GM18861 (cell line): Measurements from ENCODE around the gene OR2S2.
"Not testable (repeated sequence)": the region's sequence is repeated elsewhere in the genome, so short reads cannot be mapped to it uniquely, and the experiment has no call there.

Source experiments
- ATAC-seq: cut with Tn5 transposase; IDR thresholded peaks from one replicate; pipeline ENCODE4 v1.9.1; 2021; ENCODE audit not compliant: unreplicated experiment

OR2S2 gene

DNA sequence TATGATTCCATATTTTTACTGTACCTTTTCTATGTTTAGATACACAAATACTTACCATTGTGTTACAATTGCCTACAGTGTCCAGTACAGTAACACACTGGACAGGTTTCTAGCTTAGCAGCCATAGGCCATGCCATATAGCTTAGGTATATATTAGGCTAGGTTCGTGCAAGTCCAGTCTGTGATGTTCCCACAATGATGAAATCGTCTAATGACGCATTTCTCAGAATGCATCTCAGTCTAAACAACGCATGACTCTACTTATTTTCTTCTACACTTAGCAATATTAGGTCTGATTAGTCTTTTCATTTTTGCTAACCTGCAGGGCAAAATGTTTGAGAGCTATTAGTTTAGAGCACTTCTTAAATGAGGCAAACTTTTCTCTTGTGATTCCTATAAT, 22.7 kb downstream of the OR2S2 start:
- no peak for ATAC-seq

DNA sequence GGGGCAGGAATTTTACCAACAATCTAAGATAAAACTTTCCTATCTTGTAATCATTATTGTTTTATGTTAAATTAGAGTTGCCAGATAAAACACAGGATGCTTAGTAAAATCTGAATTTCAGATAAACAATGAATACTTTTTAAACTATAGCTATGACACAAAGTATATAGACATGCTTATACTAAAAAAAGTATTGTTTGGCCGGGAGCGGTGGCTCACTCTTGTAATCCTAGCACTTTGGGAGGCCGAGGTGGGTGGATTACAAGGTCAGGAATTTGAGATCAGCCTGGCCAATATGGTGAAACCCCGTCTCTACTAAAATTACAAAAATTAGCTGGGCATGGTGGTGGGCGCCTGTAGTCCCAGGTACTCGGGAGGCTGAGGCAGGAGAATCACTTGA, 23.9 kb downstream of the OR2S2 start:
- not testable (repeated sequence) for ATAC-seq

DNA sequence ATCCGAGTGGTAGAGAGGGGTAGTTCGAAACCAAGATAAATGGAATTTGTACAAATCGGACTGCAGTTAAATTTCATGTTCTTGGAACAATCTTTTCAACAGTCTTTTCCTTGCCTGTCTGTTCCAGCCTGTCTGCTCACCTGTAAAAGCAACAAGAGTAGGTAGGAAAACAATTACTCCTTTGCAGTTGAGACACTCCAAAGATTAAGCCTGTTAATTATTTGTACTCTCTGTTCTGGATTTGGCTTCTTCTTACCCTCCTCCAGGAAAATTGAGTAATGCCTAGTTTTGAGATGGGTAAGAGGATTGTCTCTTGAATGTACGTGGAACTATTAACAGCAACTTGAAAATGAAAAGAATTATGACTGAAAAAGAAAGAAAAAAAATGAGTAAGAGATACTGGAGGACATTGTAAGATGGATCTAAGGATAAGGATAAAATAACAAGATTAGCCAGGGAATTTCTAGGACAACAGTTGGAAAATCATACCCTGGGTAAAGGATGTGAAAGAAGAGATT, 24.3 kb downstream of the OR2S2 start:
- no peak for ATAC-seq

DNA sequence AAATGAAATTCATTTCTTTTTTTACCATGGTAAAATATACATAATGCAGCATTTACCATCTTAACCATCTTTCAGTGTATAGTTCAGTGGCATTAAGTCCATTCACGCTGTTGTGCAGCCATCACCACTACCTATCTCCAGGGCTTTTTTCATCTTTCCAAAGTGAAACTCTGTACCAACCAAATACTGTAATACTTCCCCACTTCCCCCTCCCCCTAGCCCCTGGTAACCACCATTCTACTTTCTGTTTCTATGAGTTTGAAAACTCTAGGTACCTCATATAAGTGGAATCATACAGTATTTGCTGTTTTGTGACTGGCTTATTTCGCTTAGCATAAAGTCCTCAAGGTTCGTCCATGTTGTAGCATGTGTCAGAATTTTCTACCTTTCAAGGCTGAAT, 25.2 kb downstream of the OR2S2 start:
- no peak for ATAC-seq

DNA sequence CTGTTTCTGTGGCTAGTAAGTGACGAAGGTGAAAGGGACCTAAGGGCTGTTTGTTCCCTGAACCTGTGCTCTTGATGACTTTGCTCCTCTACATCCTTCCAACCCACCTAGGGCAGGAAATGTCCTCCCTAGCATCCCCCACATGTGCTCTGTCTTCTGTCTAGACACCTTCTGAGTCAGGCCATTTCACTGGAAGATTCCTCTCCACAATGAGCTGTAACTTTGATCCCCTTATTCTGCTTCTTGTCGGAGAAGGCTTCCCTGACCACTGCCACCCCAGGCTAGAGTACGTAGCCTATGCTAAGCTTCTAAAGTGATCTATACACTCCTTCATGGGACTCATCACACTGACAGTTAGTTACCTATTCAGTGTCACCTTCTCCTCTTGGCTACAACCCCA, 27.0 kb downstream of the OR2S2 start:
- no peak for ATAC-seq

DNA sequence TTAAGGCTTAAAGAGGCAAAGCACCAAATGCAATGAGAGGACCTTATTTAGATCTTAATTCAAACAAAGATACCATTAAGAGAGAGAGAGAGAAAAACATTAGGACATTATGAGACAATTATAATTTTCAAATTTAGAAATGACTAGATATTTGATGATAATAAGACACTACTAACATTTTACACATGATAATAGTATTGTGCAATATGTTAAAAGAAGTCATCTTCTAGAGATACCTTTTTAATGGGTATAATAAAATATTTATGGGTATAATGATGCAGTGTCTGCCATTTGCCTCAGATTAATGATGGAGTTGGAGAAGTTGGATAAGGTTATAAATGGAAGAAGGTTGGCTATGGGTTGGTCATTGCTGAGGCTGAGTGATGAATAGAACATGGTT, 27.4 kb downstream of the OR2S2 start:
- no peak for ATAC-seq

DNA sequence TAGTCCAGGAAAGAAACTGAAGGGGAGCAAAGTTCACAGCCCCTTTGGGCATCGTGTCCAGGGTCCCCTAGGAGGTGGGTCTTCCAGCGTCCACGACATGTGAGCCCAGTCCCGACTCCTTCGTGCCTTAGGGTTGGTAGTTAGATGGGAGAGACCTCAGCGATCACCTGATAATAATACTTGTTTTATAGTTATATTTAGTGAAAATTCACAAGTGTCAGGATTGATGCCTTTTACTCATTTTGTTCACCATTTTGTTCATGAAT, 28.6 kb downstream of the OR2S2 start:
- no peak for ATAC-seq

DNA sequence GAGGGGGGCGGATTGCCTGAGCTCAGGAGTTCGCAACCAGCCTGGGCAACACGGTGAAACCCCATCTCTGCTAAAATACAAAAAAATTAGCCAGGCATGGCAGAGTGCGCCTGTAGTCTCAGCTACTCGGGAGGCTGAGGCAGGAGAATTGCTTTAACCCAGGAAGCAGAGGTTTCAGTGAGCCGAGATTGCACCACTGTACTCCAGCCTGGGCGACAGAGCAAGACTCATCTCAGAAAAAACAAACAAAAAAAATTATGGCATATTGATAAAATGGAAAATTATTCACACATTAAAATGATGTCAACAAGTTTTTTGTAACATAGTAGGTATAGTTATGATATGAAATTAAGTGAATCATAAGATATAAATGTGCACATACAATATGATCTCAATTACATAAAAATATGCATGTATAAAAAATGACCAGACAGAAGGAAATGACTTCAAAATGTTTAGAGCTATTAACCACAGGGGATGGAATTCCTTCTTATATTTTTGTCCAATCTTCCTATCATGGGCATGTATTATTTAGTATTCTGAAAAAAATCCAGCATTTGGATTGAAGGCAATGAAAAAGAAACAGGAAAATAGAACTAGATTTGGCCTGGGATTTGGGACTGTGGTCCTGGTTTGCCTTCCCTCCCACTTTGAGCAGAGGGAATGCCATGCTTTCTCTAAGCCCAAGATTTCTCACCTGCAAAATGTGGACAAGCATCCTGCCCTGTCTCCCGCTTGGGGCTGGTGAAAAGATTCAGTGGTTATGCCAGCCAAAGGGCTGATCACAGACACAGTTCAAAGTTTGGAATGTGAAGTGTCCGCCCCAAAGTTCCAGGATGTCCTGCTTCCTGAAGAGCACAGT, 29.1 kb downstream of the OR2S2 start:
- no peak for ATAC-seq

DNA sequence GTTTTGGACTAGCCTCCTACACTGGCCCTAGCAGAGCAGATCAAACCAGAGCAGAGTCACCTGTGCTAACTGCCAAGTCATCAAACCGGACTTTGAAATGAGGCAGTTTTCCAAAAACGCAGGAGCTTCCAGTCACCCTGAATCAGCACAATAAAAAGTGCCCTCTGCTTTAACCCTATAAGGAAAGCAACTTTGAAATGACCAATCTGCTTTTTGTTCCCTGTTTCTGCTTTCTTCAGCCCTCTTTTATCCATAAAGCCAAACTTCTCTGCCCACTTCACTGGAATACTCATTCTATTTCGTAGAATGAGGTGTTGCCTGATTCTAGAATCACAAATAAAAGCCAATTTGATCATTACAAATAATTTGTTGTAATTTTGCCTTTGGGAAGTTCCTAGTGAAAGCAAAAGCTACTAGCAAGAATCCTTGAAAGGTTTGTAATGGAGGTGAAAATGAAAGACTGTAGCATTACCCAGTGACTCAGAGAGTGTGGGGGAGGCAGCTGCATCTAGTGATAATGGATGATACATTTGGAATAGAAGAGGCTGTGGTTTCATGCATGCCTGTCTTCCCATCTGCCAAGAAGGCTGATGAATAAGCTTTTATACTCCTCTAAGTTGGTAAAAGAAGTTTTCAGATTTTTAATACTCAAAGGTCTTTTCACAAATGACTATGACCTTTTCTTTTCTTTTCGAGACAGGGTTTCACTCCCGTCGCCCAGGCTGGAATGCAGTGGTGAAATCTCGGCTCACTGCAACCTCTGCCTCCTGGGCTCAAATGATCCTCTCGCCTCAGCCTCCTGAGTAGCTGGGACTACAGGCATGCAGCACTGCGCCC, 33.8 kb downstream of the OR2S2 start:
- ATAC-seq = no peak

DNA sequence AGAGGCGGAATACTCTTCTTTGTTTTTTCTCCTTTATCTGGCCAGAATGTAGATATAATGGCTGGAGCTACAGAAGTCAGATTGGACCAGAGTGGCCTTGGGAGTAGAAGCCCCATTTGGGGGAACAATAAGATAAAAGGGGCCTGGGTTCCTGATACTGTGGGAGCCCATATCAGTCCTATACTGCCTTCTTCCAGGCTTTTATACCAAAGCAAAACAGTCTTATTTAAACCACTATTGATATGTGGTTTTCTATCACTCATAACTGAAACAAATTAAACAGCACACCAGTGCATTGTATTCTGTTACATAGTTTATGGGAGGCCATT, 34.4 kb downstream of the OR2S2 start:
- no peak for ATAC-seq

DNA sequence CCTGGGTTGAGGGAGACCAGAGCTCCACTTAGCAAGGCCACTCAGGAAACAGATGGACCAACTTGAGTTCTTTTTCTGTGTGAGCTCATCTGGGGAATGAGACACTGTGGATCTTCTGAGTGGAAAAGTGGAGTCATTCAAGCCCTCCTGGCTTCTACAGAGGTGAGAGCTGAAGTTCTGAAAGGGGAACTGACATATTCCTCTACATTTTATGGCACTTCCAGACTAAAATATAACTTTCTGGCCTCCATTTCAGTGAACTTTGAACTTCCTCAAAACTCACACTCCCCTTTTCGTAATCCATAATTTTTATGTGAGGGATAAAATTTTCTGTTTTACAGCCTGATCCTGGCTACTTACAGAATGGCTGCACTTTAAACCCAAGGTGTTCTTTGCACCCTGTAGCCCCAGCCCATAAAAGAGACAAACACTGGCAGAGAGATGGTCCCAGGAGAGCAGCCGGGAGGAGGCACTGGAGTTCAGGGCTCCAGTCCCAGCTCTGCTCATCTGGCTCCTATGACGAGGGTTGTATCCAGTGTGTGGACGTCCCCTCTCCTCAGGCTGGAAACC, 37.8 kb downstream of the OR2S2 start:
- no peak for ATAC-seq

DNA sequence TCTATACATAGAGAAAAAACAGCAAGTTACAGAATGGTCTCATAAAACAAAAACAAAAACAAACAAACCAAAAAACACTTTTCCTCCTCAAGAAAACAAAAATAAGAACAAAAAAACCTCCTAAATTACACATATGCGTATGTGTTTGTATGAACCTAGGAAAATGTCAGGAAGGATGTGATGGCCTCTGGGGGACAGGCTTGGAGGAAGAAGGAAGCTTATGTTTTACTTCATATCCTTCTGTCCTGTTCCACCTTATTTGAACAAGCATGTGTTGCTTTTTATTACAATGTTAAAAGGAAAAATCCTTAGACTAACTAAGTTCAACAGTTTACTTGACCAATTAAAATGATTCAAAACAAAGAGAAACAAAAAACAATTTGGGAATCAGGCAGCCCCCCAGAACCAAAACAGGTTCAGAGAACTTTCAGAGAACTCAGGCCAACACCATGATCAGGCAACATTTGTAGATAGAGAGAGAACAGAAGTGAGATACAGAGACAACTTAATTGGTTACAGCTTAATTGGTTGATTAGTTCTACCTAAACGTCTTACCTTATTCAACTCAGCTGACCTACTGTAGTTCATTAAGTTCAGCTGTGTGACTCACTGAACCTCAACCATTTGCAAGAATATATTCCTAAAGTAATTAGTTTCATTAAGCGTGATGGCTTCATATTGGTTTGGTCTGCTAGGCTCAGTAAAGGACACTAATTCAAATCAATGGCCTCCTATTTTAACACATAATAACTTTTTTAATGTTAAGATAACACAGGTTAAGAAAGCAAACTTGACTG, 38.5 kb downstream of the OR2S2 start:
- no peak for ATAC-seq

DNA sequence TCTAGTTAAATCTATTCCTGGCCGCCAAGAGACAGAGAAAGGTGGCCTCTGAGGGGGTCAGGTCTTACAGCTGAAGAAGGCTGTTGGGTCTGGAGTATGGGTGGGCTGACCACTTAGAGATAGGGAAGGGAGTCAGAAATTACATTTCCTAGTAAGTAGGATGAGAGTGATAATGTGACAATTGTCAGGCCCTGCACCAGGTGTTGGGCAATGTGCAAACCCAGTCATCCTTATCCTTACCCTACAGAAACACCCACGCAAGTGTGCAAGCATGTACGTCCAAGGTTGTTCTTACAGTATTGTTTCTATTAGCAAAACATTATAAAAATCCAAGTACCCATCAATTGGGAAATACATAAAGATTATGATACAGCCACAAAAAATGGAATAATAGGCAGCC, 39.2 kb downstream of the OR2S2 start:
- no peak for ATAC-seq

DNA sequence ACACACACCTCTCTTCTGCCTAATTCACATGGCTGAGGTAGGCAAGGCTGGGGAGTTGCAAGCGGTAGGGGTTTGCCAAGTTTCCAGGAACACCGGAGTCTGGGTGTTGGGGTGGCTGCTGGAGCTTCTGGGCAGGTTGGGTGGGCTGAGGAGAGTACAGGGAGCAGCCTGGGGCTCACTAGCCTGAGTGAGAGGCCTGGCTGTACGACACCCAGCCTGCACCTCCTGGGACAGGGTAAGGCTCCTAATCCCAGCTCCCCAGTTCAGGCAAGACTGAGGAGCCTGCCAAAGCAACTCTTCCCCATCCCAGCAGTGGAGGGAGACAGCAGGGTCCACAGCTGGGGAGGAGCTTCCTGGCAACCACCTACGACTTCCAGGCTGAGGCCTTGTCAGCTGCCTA, 40.7 kb downstream of the OR2S2 start:
- no peak for ATAC-seq

DNA sequence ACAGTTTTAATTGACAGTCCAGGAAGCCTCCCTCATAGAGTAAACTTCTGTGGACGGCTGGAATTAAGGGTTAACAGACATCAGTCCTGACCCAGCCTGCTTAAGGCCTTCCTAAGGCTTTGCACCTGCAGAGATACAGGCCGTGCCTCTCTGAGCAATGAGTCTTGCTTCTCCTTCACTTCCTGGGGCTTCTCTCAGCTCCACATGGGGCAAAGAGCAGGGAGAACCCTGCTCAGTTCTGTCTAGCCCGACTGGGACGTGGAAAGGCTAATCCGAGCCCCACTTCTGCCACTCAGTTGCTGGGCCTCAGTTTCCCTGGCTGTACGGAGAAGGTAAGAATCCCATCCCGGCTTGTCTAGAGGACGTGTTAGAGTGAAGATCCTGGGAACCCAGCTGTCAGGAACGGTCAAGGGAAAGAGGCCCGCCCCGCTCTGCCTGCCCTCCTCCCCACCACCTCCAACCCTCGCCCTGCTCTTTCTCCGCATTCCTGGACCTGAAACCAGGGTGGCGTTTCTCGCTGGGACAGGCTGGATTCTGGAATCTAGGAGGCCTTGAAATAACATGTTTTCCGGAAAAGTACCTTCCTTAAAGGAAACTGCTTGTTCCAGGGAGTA, 42.2 kb downstream of the OR2S2 start:
- no peak for ATAC-seq

DNA sequence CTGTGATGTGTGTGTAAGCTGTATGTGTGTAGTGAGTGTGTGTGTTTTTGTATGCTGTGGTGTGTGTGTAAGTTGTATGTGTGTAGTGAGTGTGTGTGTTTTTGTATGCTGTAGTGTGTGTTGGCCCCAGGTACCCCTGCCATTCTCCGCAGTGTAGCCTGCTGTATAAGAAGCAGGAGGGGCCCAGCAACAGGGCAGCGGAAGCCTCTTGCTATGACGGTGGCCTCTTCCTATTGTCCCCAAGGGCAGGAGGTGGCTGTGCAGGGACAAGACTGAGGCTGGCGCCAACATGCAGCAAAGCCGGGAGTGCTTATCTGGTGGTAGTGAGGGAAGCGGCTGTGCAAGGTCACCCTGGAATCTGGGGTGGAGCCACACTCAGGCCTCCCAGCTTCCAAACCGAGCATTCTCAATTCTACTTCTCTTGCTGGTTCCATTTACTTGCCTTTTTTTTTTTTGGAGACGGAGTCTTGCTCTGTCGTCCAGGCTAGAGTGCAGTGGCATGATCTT, 43.6 kb downstream of the OR2S2 start:
- ATAC-seq = no peak

DNA sequence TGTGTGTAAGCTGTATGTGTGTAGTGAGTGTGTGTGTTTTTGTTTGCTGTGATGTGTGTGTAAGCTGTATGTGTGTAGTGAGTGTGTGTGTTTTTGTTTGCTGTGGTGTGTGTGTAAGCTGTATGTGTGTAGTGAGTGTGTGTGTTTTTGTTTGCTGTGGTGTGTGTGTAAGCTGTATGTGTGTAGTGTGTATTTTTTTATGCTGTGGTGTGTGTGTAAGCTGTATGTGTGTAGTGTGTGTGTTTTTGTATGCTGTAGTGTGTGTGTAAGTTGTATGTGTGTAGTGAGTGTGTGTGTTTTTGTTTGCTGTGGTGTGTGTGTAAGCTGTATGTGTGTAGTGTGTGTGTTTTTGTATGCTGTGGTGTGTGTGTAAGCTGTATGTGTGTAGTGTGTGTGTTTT, 44.5 kb downstream of the OR2S2 start:
- ATAC-seq = not testable (repeated sequence)

DNA sequence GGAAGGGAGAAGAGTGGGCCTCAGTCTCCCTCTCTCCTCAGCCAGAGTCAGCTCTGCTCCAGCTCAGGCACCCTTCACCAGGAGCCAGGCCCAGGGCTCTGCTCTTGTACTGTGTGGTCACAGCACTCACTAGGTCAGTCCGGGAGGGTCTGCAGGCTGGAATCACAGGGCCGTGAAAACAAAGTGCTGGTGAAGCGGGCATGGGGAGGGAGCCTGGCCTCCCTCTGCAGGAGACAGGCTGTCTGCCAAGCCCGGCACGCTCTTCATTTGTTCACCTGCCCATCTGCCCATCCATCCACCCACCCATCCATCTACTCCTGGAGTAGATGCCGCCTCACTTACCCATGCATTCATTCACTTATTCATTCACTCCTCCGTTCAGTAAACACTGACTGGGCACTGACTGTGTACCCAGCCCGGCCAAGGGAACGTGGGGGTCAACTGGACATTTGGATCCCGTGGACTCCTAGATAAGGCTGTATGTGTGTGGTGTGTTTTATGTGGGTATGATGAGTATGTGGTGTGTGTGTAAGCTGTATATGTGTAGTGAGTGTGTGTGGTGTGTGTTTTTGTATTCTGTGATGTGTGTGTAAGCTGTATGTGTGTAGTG, 45.1 kb downstream of the OR2S2 start:
- ATAC-seq = no peak

DNA sequence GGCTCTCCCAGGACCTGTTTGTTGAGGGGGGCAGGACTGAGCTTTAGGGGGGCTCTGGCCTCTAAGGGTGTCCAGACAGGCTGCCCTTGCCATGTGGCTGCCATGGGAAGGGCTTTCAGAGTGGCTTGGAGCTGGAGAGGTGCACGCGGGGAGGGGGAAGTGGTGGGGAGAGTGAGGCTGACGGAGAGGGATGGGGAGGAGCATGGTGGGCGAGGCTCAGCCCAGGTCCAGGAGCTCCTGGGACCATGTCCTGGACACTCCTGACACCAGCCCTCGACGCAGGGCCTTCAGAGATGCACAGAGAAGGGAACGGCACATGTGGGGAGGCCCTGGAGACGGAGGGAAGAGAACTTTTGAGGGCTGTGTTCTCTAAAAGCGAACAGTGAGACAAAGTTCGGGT, 46.3 kb downstream of the OR2S2 start:
- ATAC-seq = no peak

DNA sequence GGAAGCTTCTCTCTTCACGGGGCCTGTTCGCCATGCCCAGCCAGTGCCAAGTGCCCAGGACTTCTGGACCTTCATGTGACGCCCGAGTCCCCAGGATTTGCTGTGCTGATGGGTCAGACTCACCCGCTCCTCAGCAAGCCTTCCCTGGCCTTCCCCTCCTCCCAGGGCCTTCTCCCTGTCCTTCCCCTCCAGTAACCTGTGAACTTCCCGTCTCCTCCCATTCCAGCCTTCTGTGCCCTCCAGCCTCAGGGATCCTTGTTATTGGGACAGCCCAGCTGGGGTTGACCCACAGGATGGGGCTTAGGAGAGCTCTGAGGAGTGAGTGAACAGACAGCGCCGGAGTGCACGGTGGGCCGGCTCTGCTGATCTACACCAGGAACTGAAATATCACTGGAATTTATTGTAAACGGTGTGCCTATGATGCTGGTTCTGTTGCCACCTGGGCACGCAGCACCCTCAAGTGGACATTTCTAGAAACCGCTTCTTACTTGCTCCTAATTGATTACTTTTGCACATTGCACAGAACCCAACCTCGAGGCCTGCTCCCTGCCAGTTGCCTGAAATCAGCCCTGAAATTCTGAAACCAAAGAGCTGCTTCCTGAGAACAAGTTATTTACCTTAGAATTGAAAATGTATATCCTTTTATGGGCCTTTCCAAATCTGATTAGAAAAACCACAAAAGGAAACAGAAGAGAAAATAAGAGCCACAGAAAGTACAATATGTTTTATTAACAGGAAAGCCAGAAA, 47.2 kb downstream of the OR2S2 start:
- no peak for ATAC-seq
